OCI-LY7 (cell line): Measurements from ENCODE around the gene FAM163B. TPM values are rescaled to one million over a fixed set of nuclear protein-coding genes. Genes with fewer than 3 reads are reported as not detected.

Experiments used
- BruUV-seq: library from RNA; stranded (reverse); fragments of 400-500 nt; replicated peaks from 2 replicates; lab custom pipeline; 2021; lab: Mats Ljungman, UMichigan
- CTCF ChIA-PET: fragments of 300-600 bp; sonication (Branson Sonifier 250); formaldehyde crosslinking; loops from one replicate; lab custom pipeline; 2022; ENCODE audit warnings: antibody characterized with exemption; ENCODE audit not compliant: unreplicated experiment; lab: Charles Lee
- POLR2A ChIA-PET: fragments of 300-600 bp; sonication (Branson Sonifier 250); formaldehyde crosslinking; loops from one replicate; lab custom pipeline; 2022; ENCODE audit warnings: antibody characterized with exemption; lab: Charles Lee
- DNase-seq: peaks from one replicate; pipeline ENCODE4 v3.0.0-alpha.2; 2015; ENCODE audit warnings: low spot score
- H2AFZ ChIP-seq: fragments of 200-600 bp; sonication (generic), shearing (Covaris generic); 2 replicates; pipeline ENCODE4 v1.6.1; 2014; ENCODE audit warnings: mild to moderate bottlenecking, antibody characterized with exemption, low read length, moderate library complexity
- H3K27ac ChIP-seq: fragments of 200-600 bp; sonication (generic); 2 replicates; pipeline ENCODE4 v1.5.1; 2014; ENCODE audit warnings: mixed run types, low read depth, mild to moderate bottlenecking, moderate library complexity, low read length, inconsistent platforms; ENCODE audit not compliant: poor library complexity, severe bottlenecking
- H3K36me3 ChIP-seq: fragments of 200-600 bp; sonication (generic); 2 replicates; pipeline ENCODE4 v1.6.1; 2014; ENCODE audit warnings: mild to moderate bottlenecking, antibody characterized with exemption, low read length, moderate library complexity, mixed read lengths; ENCODE audit not compliant: insufficient read depth
- H3K4me1 ChIP-seq: fragments of 200-600 bp; sonication (generic); 2 replicates; pipeline ENCODE4 v1.5.1; 2014; ENCODE audit warnings: mild to moderate bottlenecking, low read length; ENCODE audit not compliant: insufficient read depth, poor library complexity, severe bottlenecking
- H3K4me2 ChIP-seq: fragments of 200-600 bp; sonication (generic); 2 replicates; pipeline ENCODE4 v1.6.1; 2014; ENCODE audit warnings: mild to moderate bottlenecking, low read length
- H3K4me3 ChIP-seq: fragments of 200-600 bp; sonication (generic); 2 replicates; pipeline ENCODE4 v1.5.1; 2014; ENCODE audit warnings: mild to moderate bottlenecking, low read depth, low read length; ENCODE audit not compliant: poor library complexity, severe bottlenecking
- H3K79me2 ChIP-seq: fragments of 200-600 bp; sonication (generic); 2 replicates; pipeline ENCODE4 v1.6.1; 2016; ENCODE audit warnings: low read depth, mild to moderate bottlenecking, low read length, moderate library complexity, mixed read lengths; ENCODE audit not compliant: insufficient read depth
- H3K9me2 ChIP-seq: fragments of 200-600 bp; sonication (generic); 2 replicates; pipeline ENCODE4 v1.6.1; 2016; ENCODE audit warnings: mild to moderate bottlenecking, low read length, mixed read lengths; ENCODE audit not compliant: insufficient read depth
- H3K9me3 ChIP-seq: fragments of 200-600 bp; sonication (generic); 2 replicates; pipeline ENCODE4 v1.6.1; 2014; ENCODE audit warnings: mild to moderate bottlenecking, mixed run types, low read length, mixed read lengths
- H4K20me1 ChIP-seq: fragments of 200-600 bp; sonication (generic); 2 replicates; pipeline ENCODE4 v1.6.1; 2014; ENCODE audit warnings: mild to moderate bottlenecking, antibody characterized with exemption, low read length, moderate library complexity, mixed read lengths; ENCODE audit not compliant: insufficient read depth
- EZH2phosphoT487 ChIP-seq: fragments of 200-600 bp; sonication (generic); IDR thresholded peaks from 2 replicates; pipeline ENCODE4 v1.6.1; 2018; ENCODE audit warnings: low read depth, borderline replicate concordance, mild to moderate bottlenecking, mixed run types, antibody characterized with exemption, low read length, moderate library complexity, mixed read lengths
- intact Hi-C: fragments of 100-400 bp; cut with micrococcal nuclease; formaldehyde crosslinking; loops from one replicate; pipeline ENCODE4 v1.10.0; 2022; ENCODE audit not compliant: unreplicated experiment
- total RNA-seq, 2 experiments: library from RNA; depleted of rRNA in 1 of 2; stranded (reverse); fragments of >200 nt in 1 of 2; shearing (Covaris generic) in 1 of 2; gene quantifications; 2 replicates each; pipeline ENCODE4 v1.2.3, GENCODE V29; 2014 to 2022
- TF ChIP-seq, protein P1 (sequence below): fragments of 200-600 bp; sonication (generic); conservative IDR thresholded peaks from 2 replicates; pipeline ENCODE4 v1.5.1; 2014; ENCODE audit warnings: mild to moderate bottlenecking, antibody characterized with exemption, low read length, moderate library complexity, mixed read lengths

The FAM163B gene
- total RNA-seq, 2 experiments from 2014 or later = 2.6 to 7.8 TPM

DNA sequence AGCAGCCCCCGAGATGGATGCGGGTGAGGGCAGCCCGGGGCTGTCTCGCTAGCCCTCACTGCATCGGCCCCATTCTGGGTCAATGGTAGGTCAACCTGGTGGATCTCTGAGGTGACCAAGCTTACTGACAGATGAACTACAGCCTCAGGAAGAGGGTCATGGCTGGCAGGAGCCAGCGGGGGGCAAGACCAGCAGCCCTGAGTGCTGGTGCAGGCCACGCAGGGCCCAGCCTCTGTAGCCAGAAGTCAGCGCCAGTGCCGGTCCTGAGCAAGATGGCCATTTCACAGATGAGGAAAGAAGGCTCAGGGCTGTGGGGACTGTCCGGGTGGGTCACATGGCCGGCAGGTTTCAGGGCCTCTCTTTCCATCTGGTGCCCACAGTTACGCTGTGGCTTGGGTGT is 21.9 kb upstream of the FAM163B start:
- Histone ChIP-seq H3K27ac (no peak overlapping the region), H3K4me2 (no peak overlapping the region), H4K20me1 (no peaks in the 10 kb centered on the region), H3K4me3 (no peak overlapping the region), H3K9me2 (no peaks in the 10 kb centered on the region), H3K79me2 (no peaks in the 10 kb centered on the region), H3K9me3 (no peaks in the 10 kb centered on the region), H3K4me1 (no peaks in the 10 kb centered on the region), H2AFZ (no peak overlapping the region), H3K36me3 (no peaks in the 10 kb centered on the region)
- intact Hi-C loops = no loop called here
- TF ChIP-seq, protein P1, sequence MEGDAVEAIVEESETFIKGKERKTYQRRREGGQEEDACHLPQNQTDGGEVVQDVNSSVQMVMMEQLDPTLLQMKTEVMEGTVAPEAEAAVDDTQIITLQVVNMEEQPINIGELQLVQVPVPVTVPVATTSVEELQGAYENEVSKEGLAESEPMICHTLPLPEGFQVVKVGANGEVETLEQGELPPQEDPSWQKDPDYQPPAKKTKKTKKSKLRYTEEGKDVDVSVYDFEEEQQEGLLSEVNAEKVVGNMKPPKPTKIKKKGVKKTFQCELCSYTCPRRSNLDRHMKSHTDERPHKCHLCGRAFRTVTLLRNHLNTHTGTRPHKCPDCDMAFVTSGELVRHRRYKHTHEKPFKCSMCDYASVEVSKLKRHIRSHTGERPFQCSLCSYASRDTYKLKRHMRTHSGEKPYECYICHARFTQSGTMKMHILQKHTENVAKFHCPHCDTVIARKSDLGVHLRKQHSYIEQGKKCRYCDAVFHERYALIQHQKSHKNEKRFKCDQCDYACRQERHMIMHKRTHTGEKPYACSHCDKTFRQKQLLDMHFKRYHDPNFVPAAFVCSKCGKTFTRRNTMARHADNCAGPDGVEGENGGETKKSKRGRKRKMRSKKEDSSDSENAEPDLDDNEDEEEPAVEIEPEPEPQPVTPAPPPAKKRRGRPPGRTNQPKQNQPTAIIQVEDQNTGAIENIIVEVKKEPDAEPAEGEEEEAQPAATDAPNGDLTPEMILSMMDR = no peak
- TF ChIP-seq EZH2phosphoT487 = no peak
- BruUV-seq = no TSS peak
- POLR2A ChIA-PET = no interaction called here
- DNase-seq = no peak
- CTCF ChIA-PET = no interaction called here

DNA sequence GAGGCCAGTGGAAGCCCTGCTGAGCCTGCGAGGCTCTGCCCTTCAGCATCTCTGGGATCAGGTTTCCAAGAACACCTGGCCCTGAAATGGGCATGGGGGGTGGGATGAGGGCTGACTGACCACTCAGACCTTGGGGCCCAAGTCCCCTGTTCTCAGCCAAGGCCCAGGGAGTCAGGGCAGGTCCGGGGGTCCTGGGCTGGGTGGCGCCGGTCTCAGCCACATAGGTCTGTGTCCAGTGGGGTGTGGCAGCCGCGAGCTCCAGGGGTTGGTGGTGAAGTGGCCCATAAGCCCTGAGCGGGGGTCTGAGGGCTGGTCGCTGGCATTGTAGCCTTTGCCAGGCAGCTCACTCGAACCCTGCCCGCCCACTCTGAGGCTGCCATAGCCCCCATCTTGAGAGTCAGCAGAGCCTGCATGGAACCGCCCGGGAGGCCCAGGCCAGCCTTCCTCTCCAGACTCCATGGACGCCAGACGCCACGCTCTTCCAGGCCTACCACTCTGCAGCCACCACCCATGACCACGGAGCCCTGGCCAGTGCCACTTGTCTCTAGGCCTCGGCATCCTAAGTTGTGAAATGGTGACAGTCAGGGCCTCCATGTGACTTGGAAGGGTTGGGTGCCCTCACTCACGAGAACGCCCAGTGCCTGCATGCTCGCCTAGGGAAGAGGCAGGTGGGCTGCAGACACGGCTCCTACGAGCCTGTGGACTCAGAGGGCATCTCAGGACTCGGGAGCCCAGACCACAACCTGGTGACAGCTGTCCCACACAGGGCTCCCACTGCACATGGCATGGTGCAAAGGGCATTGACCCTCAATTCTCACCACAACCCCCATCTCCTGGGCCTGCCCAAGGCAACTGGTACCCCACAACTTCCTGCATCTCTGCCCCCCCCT is 20.3 kb upstream of the FAM163B start:
- no TSS peak for BruUV-seq
- Histone ChIP-seq H3K4me2 (no peak overlapping the region), H3K27ac (no peak overlapping the region), H4K20me1 (no peaks in the 10 kb centered on the region), H3K9me3 (0 out of 2 replicates have a peak, but pooled peaks cover 6% of the 10 kb centered on the region), H3K4me3 (no peak overlapping the region), H3K79me2 (no peaks in the 10 kb centered on the region), H3K36me3 (no peaks in the 10 kb centered on the region), H2AFZ (no peak overlapping the region), H3K9me2 (no peaks in the 10 kb centered on the region), H3K4me1 (no peaks in the 10 kb centered on the region)
- TF ChIP-seq, protein P1 = no peak
- no peak for TF ChIP-seq EZH2phosphoT487
- no peak for DNase-seq
- intact Hi-C loops = no loop called here
- CTCF ChIA-PET = no interaction called here
- POLR2A ChIA-PET = no interaction called here

DNA sequence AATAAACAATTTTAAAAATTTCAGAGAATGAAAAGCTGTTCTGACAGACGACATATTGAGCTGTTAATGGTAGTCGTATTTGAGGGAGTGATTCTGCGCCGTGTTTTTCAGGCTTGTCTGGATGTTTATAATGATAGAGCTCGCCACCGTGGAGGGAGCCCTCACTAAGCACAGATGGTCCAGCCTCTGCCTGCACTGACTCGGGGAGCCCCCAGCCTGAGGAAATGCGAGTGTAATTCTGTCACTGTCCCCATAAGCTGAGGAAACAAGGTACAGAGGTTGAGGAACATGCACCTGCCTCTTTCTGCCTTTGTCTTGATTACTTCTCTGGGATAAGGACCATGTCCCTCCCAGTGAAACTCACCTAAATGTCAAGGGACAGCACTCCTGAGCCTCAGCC is 19.6 kb upstream of the FAM163B start:
- Histone ChIP-seq H3K9me2 (no peaks in the 10 kb centered on the region), H3K4me3 (no peak overlapping the region), H3K4me2 (no peak overlapping the region), H3K4me1 (no peaks in the 10 kb centered on the region), H3K36me3 (no peaks in the 10 kb centered on the region), H3K79me2 (no peaks in the 10 kb centered on the region), H4K20me1 (no peaks in the 10 kb centered on the region), H3K27ac (no peak overlapping the region), H3K9me3 (0 out of 2 replicates have a peak, but pooled peaks cover 6% of the 10 kb centered on the region), H2AFZ (no peak overlapping the region)
- intact Hi-C loops = no loop called here
- ChIA-PET POLR2A (no interaction called here), CTCF (no interaction called here)
- DNase-seq = no peak
- no TSS peak for BruUV-seq
- no peak for TF ChIP-seq EZH2phosphoT487
- TF ChIP-seq, protein P1 = no peak
